ENCODE data around the gene CSGALNACT2.

CSGALNACT2 gene

DNA sequence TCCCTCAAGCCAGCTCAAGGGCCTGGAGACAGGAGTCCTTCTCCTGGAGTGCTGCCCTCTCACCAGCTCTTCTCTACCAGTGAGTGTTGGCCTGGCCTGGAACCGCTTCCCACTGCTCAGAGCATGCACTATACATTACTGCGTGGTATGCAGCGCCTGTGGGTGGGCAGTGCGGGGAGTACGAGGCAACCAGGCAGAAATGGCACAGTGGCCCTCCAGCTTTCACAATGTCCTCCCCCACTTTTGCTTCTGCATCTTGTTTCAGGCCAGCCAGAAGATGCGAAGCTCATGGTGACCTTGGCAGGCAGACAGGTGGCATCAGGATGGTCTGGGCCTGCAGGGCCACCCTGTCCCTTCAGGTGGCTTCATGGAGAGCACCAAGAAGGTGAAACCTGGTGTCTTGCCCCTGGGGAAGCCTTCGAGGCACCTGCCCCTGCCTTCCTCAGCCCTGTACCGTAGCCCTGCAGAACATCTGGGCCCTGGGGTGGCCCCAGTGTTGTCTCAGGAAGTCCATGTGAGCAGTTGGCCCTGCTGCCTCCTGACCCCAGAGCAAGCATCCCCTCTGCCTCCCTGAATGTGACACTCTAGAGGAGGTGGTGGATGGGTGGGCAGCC, 92.8 kb downstream of the CSGALNACT2 start:
- DNase-seq, result no peak

DNA sequence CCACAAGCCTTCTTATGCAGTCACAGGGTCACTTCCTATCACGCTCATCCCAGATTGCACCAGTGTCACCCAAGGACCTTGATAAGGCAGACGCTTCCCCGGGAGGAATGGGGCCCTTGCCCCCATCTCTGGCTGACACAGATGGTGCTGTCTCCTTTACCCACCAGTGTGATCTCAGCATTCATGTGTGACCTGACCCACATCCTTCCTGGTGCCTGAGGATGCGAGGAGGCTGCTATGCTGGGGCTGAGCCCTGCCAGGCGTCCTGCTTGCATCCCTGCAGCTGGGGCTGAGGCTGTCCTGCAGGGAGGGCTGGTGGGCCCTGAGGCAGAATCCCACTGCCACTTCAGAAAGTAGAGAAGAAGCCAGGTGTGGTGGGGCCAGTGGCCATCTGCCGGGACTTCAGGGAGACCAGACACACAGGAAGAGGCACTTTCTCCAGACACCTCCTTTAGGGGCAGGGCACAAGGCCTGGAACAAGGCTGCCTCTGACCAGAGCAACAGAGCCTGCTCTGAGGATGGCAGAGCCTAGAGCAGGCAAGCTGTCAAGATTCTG, 93.4 kb downstream of the CSGALNACT2 start:
- DNase-seq, result no peak

DNA sequence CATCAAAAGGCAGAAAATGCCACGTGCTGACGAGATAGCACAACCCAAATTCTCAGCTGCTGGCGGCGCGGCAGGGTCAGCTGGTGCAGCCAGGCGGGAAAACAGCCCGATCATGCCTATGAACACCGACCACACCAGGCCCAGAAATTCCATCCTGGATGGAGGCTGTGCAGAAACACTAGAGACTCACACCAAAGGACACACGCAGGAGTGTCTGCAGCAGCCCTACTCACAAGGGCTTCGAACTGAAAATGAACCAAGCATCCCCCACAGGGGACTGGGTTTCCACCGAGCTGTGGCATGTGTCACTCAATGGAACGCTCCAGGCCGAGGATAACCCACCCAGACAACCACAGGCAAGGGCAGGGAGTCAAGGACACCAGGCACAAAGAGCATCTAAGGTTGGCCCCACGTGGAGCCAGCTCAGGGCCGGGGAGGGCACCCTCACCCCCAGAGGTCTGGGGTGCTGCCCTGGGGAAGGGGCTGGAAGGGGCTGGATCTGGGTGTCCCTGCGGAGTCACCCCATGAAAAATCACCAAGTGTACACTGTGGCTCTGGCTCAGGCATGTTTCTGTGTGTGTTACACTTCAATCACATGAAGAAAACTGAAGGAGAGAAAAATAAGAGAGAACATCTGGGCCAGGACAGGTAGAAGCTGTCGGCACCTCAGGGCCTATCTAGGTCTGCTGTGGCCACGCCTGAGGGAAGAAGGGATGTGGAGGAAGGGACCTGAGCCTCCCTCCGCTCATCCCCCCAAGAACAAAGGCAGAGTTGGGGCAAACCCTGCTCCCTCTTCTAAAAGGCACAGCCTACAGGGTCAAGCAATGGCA, 95.6 kb downstream of the CSGALNACT2 start:
- no peak for DNase-seq

DNA sequence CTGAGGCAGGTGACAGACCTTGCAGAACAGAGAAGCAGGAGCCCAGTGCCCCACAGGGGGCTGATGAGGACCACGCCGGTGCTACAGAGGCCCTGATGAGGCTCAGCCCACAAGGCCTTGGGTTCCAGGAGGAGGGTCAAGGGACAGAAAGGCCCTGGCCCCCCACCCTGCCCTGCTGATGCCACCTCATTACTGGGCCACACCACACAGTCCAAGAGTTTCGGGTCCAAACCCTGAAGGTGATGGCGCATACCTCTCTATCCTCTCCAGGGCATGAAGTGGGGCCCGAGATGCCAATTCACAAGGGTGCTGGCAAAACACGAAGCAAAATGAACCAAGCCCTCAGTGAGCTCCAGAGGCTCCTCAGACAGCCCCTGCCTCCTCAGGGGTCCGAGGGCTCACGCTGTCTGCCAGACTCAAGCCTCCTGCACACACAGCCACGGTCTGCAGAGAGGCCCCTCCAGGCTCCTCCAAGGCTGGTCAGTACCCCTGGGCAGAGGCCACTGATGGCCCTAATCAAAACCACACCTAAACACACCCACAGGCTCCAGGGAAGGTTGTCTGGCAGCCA, 96.3 kb downstream of the CSGALNACT2 start:
- DNase-seq, result no peak
